GM18858 (cell line): ENCODE results near the gene NCBP1.

ENCODE experiments used
- ATAC-seq: cut with Tn5 transposase; IDR thresholded peaks from one replicate; pipeline ENCODE4 v1.9.1; 2021; ENCODE audit not compliant: unreplicated experiment

Gene NCBP1

GRCh38 chr9:97706246-97706645 is 72.6 kb downstream of the NCBP1 start:
- ATAC-seq = no peak

GRCh38 chr9:97710356-97711222 is 77.0 kb downstream of the NCBP1 start:
- no peak for ATAC-seq

GRCh38 chr9:97711223-97711626 is 77.6 kb downstream of the NCBP1 start:
- ATAC-seq = no peak

GRCh38 chr9:97714435-97714834 is 80.8 kb downstream of the NCBP1 start:
- ATAC-seq = no peak

GRCh38 chr9:97717866-97718265 is 84.2 kb downstream of the NCBP1 start:
- ATAC-seq = no peak

- no peak for ATAC-seq
Observed at GRCh38 chr9:97721396-97721795, 87.8 kb downstream of the NCBP1 start.

GRCh38 chr9:97722331-97722730 is 88.7 kb downstream of the NCBP1 start:
- no peak for ATAC-seq
